ENCODE data around the gene DDX31.

DDX31 gene

GRCh38 chr9:132543251-132543650 is 126.5 kb downstream of the DDX31 start:
- no peak for FAIRE-seq
